Measurements from ENCODE around the gene PTPRD.

GRCh38 chr9:9670454-9670853 is 942.3 kb downstream of the PTPRD start:
- TF ChIP-seq POLR2A (IDR thresholded peaks at IDR 0.05; ENCODE audit: low read depth, low read length), result no peak
- no peak for TF ChIP-seq TAF1 (IDR thresholded peaks at IDR 0.05; ENCODE audit: borderline replicate concordance, low read depth, low read length)
- TF ChIP-seq POLR2AphosphoS5 (IDR thresholded peaks at IDR 0.05; ENCODE audit: low read depth, low read length), result no peak

Measured in GM12892 (cell line).